Upper lobe of right lung (tissue), 1 donor: ENCODE data around the gene RPA3. TPM values are rescaled to one million over a fixed set of nuclear protein-coding genes. Genes with fewer than 3 reads are reported as not detected.
A peak's percentile ranks its signal among the peaks of the same experiment; 100 is the strongest.

ENCODE experiments used
- ATAC-seq: fragments of 200-7000 bp; cut with Tn5 transposase; one replicate; pipeline ENCODE4 v1.9.1; 2020; ENCODE audit warnings: mild to moderate bottlenecking, moderate library complexity
- DNase-seq: peaks from one replicate; pipeline ENCODE4 v3.0.0-alpha.2; 2020
- H3K27ac ChIP-seq: fragments of 200-600 bp; one replicate; pipeline ENCODE4 v1.8.0; 2022
- H3K27me3 ChIP-seq: fragments of 200-600 bp; one replicate; pipeline ENCODE4 v1.8.0; 2022; ENCODE audit warnings: mild to moderate bottlenecking
- H3K36me3 ChIP-seq: fragments of 200-600 bp; one replicate; pipeline ENCODE4 v1.8.0; 2022
- H3K4me1 ChIP-seq: fragments of 200-600 bp; one replicate; pipeline ENCODE4 v1.8.0; 2022
- H3K4me3 ChIP-seq: fragments of 200-600 bp; one replicate; pipeline ENCODE4 v1.8.0; 2022; ENCODE audit warnings: mild to moderate bottlenecking
- H3K9me3 ChIP-seq: fragments of 200-600 bp; one replicate; pipeline ENCODE4 v1.8.0; 2022
- intact Hi-C: fragments of 100-400 bp; cut with DNase I; formaldehyde crosslinking; loops from one replicate; pipeline ENCODE4 v1.11.0; 2022
- total RNA-seq: library from RNA; stranded (reverse); fragmentation: NEBNext Ultra II Directional; extraction: Animal tissue kit (Norgen Biotek cat#: 25700); gene quantifications from one replicate; pipeline ENCODE4 v1.2.1, GENCODE V29; 2021
- TF ChIP-seq, protein P1 (sequence below): fragments of 200-600 bp; IDR thresholded peaks from one replicate; pipeline ENCODE4 v1.8.0; 2022; ENCODE audit warnings: antibody characterized with exemption
- donor health status: DM: no; HTN: yes; CAD: no; lungs with severe emphysema.

Gene RPA3
- total RNA-seq, 1 donor from 2014 or later = 21.4 TPM

- H3K4me1 ChIP-seq = peaks cover 19% of the 10 kb centered on the region
- H3K27ac ChIP-seq = peak overlapping the region; percentile 73
- peak overlapping the region; percentile 50 for H3K4me3 ChIP-seq
- ATAC-seq (peak; percentile 45), DNase-seq (no peak)
- no peaks in the 10 kb centered on the region for H3K27me3 ChIP-seq
- no peaks in the 10 kb centered on the region for H3K9me3 ChIP-seq
- H3K36me3 ChIP-seq = no peaks in the 10 kb centered on the region
- intact Hi-C loops = no loop called here
- TF ChIP-seq, protein P1, sequence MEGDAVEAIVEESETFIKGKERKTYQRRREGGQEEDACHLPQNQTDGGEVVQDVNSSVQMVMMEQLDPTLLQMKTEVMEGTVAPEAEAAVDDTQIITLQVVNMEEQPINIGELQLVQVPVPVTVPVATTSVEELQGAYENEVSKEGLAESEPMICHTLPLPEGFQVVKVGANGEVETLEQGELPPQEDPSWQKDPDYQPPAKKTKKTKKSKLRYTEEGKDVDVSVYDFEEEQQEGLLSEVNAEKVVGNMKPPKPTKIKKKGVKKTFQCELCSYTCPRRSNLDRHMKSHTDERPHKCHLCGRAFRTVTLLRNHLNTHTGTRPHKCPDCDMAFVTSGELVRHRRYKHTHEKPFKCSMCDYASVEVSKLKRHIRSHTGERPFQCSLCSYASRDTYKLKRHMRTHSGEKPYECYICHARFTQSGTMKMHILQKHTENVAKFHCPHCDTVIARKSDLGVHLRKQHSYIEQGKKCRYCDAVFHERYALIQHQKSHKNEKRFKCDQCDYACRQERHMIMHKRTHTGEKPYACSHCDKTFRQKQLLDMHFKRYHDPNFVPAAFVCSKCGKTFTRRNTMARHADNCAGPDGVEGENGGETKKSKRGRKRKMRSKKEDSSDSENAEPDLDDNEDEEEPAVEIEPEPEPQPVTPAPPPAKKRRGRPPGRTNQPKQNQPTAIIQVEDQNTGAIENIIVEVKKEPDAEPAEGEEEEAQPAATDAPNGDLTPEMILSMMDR = peak; percentile 52
These were observed 43.0 kb upstream of the RPA3 start for GRCh38 chr7:7761340-7761973.

GRCh38 chr7:7757576-7757975 is 39.2 kb upstream of the RPA3 start:
- Histone ChIP-seq H3K27ac (no peak overlapping the region), H3K4me1 (peaks cover 2% of the 10 kb centered on the region), H3K9me3 (no peaks in the 10 kb centered on the region), H3K36me3 (no peaks in the 10 kb centered on the region), H3K4me3 (no peak overlapping the region), H3K27me3 (no peaks in the 10 kb centered on the region)
- TF ChIP-seq, protein P1 = no peak
- intact Hi-C loops = no loop called here
- DNase-seq (no peak), ATAC-seq (no peak)

GRCh38 chr7:7756577-7756976 is 38.2 kb upstream of the RPA3 start:
- Histone ChIP-seq H3K9me3 (no peaks in the 10 kb centered on the region), H3K27ac (no peak overlapping the region), H3K4me1 (no peaks in the 10 kb centered on the region), H3K4me3 (no peak overlapping the region), H3K36me3 (no peaks in the 10 kb centered on the region), H3K27me3 (no peaks in the 10 kb centered on the region)
- no peak for ATAC-seq
- DNase-seq = no peak
- TF ChIP-seq, protein P1 = no peak
- intact Hi-C loops = no loop called here

DNA sequence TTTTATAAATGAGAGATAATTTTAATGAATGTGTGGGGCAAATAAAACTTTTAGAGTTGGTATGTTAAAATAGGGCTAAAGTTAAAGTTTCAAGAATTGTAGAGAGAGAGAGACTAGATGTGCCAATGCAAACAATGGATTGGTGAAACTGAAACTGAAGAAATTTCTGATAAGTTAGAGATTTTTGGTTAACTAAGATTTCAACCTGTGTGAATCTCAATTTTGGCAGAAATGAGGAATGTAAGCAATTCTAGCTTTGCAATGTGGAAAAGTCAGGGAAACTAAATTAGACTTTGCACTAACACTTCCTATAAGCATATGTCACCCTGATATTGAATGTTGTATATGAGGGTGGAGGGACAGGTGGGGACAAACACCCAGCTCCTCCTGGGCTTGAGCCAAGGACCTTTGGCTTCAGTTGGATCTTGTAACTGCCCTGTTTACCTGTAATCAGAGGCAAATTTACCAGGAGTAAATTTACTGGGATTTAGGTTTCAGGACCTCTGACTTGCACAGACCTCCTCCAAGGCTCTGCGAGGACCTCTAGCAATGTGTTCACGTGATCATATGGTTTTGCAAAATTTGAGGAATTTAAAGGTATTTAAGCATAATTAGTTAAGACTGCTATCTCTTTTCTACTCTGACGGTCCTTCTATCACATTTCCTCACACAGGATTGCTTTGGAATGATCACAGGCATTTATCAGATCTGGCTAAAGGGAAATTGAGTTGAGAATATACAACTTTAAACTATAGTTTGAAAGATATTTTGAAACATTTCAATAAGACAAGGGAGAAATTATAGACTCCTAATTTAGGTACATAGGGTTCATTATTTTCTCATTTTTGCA is 33.1 kb upstream of the RPA3 start:
- ATAC-seq (no peak), DNase-seq (no peak)
- no peak overlapping the region for H3K27ac ChIP-seq
- H3K36me3 ChIP-seq = no peaks in the 10 kb centered on the region
- TF ChIP-seq, protein P1 = no peak
- no peak overlapping the region for H3K4me3 ChIP-seq
- intact Hi-C loops = no loop called here
- H3K27me3 ChIP-seq = no peaks in the 10 kb centered on the region
- no peaks in the 10 kb centered on the region for H3K4me1 ChIP-seq
- H3K9me3 ChIP-seq = no peaks in the 10 kb centered on the region

- ATAC-seq = no peak
- H3K36me3 ChIP-seq = no peaks in the 10 kb centered on the region
- H3K27ac ChIP-seq = no peak overlapping the region
- H3K27me3 ChIP-seq = no peaks in the 10 kb centered on the region
- H3K4me3 ChIP-seq = no peak overlapping the region
- intact Hi-C loops = no loop called here
- no peaks in the 10 kb centered on the region for H3K9me3 ChIP-seq
- H3K4me1 ChIP-seq = no peaks in the 10 kb centered on the region
- DNase-seq = no peak
- TF ChIP-seq, protein P1 = no peak
These were observed 32.3 kb upstream of the RPA3 start for GRCh38 chr7:7750571-7751242.
